Hindlimb muscle (tissue), 1 donor: ENCODE results near the gene KRT38. TPM values are rescaled to one million over a fixed set of nuclear protein-coding genes. Genes with fewer than 3 reads are reported as not detected.
"Not testable (repeated sequence)": the region's sequence is repeated elsewhere in the genome, so short reads cannot be mapped to it uniquely, and the experiment has no call there.

Source experiments
- DNase-seq: peaks from one replicate; pipeline ENCODE4 v3.0.0-alpha.2; 2013
- polyA plus RNA-seq: library from polyadenylated mRNA; unstranded; fragments of 120-200 nt; gene quantifications from one replicate; pipeline ENCODE4 v1.2.1, GENCODE V29; 2013; ENCODE audit not compliant: insufficient read length

The KRT38 gene
- polyA plus RNA-seq, 1 donor, result not detected

GRCh38 chr17:41420134-41420533, 20.6 kb downstream of the KRT38 start:
- no peak for DNase-seq

DNA sequence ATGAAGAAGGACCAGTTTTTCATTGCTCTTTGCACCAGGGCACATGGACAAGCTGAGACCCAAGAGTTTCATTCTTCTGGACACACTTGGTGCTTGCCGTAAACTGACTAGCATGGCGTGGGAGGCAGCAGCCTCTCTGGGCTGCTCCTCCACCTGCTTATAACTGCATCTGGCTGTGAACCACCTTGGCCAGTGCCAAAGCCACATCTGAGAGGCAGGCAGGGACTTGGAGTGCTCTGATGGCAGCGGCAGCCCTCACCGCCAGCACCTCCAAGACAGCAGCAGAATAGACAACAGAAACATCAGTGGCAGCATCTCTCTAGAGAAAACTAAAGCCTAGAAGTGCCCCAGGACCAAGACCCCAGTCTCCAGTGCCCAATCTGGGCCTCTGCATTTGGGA, 21.1 kb downstream of the KRT38 start:
- DNase-seq, result no peak

DNA sequence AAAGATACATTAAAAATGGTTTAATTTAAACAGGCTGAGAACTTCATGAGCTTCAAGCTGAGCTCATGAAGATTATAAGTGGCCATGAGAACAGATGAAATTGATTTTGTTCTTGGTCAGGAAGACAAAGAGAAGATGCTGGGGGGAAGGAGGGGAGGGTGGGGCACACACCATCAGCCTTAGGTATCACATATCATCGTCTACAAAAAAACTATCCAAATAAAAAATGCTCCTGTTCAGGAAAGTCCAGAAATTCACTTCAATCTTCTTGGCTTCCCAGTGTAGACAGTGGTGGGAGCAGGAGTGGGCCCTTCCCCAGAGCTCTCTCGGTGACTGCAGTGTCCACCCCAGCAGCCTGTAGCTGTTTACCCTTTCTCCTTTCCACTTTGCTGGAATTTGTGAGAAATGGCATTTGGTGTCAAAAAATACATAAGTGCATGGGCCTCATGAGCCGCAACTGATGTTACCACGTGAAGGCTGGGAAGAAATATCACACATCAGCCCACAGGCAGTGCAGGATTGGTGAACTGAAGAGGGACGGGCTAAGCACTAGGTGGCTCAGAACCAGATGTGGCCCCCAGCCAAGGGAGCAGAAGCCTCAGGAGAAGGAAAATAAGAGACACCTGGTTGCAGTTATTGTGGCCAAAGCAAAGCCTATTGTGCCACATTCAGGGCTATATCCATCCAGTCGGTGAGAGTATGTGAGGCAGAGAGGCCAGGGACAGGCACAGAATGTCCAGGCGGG, 22.5 kb downstream of the KRT38 start:
- no peak for DNase-seq

GRCh38 chr17:41417576-41418015, 23.2 kb downstream of the KRT38 start:
- DNase-seq, result no peak

DNA sequence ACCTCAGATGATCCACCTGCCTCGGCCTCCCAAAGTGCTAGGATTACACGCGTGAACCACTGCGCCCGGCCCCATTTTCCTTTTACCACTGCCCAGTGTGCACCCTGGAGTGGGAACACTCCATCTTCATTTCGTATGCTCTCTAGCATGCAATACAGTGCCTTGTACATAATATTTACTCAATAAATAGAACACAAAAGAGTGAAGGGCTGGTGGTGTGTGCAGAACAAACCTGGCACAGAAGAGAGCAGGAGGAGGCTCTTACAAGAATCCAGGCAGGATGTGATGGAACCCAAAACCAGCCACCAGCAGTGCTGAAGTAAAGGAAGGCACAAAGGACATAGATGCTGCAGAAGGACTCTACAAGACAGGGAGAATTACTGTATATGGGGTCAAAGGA, 23.7 kb downstream of the KRT38 start:
- DNase-seq, result no peak

GRCh38 chr17:41416479-41416878, 24.3 kb downstream of the KRT38 start:
- DNase-seq, result no peak

- DNase-seq, result no peak
Observed at GRCh38 chr17:41415833-41416335, 24.9 kb downstream of the KRT38 start.

DNA sequence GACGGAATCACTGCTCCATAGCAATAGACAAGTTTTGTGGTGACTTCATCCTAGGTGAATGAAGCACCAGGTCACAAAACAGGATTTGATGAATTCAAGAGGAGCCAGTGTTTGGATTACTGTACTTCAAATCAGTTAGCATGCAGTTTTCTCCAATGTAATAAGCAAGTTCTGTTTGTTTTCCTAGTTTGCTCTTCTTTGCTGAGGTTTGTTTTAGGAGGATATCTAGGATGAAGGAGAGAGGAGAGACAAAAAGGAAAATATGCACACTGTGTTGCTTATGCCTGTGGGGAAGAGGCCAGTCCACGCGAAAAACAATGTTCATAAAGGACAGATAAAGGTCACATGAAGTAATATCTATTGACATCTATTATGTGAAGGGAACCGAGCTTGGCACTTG, 25.4 kb downstream of the KRT38 start:
- no peak for DNase-seq

DNA sequence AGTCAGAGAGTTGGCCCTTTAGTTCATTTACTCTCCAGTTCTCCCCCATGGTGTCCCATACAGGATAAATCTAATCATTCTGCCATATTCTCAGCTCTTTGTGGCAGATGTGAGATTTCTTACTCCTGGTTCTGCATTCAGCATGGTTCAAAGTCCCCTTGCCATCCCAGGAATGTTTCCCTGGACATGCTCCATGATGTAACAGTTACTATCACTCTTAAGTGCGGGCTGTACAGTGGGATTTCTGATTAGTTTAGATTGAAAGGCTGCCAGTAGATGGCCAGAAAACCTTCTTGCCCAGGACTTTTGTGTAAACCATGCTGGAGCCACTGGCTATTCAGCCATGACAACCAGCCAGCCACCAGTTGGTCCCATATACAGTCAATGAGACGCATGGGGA, 26.8 kb downstream of the KRT38 start:
- DNase-seq, result no peak

DNA sequence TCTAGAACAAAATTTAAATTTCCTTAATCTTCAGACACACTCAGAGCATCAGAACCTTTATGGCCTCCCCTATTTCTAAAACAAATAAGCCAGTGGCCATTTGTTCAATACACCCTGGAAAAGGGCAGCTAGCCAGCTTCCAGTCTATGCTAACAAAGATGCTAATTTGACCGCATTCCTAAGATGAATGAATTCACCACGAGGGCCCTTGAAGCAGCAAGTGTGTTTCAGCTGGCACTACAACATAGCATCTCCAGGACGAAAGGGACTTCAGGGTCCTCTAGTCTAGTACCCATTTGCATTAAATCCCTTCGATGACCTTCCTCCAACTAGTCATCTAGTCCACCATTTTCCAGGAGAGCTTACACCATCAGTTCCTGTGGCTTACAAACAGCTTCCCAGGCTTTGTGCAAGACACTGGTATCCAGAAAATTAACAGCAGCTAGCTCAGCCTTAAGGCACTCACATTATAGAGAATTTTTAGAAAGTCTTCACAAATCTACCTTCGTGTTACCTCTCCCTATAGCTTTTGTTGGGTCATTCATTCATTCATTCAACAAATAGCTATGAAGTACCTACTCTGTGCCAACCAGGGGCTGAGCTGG, 27.3 kb downstream of the KRT38 start:
- no peak for DNase-seq

DNA sequence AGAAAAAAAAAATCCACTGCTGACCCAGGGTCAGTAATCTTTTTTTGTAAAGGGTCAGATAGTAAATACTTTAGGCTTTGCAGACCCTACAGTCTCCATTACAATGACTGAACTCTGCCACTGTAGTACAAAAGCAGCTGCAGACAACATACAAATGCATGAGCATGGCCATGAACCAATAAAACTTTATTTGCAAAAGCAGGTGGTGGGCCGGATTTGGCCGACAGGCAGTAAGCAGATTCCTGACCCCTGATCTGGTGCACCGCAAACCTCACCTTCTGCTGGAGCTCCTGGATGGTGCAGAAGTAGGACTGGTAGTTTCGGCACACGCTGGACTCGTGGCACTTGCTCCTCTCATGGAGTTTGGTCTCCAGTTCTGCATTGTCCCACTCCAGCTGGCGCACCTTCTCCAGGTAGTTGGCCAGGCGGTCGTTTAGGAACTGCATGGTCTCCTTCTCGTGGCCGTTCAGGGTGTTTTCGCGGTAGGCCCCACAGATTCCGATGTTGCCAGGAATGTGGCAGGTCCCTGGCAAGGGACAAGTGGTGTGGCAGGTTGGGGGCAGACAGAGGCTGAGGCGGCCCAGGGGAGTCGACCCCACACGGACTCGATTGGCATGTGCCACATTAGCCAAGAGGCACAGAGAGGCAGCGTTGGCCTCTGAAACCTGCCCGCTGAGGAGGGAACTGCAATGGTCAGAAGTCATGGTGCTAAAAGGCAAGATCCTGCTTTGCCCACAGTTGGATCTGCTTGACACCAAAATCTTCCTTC, 29.5 kb downstream of the KRT38 start:
- DNase-seq, result no peak

DNA sequence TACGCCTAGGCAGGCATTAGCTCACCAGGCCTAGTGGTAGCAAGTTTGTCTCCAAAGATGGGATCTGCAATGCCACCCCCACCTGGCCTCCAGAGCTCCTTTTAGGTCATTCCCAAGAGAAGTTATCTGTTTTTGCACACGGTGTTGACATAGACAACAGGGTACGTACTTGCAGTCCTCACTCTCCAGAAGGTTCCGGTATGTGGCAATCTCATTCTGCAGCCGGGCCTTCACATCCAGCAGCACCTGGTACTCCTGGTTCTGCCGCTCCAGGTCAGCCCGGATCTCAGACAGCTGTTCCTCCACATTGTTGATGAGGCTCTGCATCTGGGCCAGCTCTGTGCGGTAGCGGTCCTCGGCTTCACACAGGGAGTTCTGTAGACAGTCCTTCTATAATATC, 33.6 kb downstream of the KRT38 start:
- DNase-seq, result no peak

DNA sequence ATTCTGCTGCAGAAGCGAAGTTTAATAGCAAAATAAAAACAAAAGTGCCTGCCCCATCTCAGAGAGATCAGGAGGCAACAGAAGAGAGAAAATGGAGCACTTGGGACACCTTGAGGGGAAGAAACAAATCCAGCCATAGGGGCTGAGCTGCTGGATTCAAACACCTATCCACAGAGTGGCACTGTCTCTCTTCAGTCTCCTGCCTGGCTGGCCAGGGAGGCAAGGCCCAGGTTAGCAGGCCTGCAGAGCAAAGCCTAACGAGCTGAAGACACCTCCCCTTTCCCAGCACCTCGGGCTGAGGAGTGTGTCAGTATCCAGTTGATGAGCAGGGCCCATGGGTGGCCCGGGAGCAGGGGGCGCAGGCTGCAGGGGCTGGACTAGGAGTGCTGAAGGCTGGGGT, 34.6 kb downstream of the KRT38 start:
- no peak for DNase-seq

DNA sequence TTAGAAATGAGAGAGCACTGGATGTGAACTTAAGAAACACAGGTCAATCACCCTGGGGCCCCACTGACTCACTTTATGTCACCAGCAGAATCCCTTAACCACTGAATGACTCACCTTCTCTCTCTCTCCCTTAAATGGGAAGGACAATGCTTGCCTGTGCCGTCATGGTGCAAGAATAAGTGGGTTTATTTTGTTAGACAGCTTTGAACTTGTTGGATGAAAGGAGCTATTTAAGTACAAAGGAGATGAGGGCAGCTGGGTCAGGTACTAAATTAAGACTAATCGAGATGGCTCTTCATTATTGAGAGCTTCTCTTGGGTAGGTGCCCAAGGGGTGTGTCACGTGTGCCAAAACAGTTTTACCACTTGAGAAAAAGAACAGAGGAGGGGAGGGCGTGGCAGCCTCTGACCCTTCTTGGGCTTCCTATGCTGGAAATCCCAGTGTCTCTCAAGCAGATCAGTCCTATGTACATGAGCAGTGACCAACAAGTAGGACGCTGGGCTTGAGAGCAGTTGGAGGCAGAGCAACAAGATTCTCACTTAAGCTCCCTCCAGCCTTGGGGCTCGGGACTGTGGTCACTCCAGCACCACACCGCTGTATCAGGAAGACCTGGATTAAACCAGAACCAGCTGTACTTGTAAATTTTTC, 36.6 kb downstream of the KRT38 start:
- no peak for DNase-seq

- no peak for DNase-seq
Observed at GRCh38 chr17:41403404-41404023, 37.3 kb downstream of the KRT38 start.

DNA sequence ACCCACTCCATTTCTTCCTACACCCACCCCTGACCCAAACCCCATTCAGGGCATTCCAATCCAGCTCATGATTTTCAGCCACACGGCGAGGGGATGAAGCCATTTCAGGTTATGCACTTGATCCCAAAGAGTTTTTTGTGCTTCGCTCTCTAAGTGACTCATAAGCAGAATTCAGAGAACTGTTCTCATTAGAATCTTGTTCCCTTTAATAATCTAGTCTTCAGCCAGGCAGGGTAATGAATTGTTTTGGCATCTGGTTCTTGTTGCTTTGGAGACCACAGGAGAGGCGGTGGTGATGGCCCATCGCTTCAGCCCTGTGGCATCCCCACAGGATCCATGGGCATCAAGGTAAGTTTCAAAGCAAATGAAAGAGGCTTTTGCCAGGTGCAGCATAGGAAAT, 38.6 kb downstream of the KRT38 start:
- no peak for DNase-seq

DNA sequence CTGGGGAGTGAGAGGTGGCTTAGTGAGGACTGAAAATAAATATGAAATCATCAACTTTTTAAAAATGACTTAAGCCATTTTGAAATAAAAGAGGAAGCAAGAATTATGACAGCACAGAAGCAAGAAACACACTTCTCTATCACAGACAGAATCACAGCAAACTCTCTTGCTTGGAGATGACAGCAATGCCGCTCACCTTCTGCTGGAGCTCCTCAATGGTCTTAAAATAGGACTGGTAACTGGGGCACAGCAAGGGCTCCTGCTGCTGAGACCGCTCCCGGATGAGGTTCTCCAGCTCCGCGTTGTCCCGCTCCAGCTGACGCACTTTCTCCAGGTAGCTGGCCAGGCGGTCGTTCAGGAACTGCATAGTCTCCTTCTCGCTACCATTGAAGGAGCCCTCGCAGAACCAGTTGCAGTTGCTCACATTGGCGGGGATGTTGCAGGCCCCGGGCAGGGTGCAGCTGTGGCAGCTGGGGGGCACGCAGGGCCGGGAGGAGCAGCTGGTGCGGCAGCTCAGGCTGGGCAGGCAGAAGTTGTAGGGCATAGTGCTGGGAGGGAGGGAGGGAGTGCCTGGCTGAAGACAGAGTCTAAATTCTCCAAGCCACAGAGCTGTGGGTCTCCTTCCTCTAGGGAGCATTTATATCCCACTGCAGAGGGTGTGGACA, 43.7 kb downstream of the KRT38 start, which contains the start of gene KRT31:
KRT31 (minus strand) TSS at position 613 of the 665 bp plus-strand sequence; CDS start at position 544, 69 bp downstream.
- DNase-seq, result peak; percentile 1

GRCh38 chr17:41396340-41396739, 44.4 kb downstream of the KRT38 start:
- no peak for DNase-seq

DNA sequence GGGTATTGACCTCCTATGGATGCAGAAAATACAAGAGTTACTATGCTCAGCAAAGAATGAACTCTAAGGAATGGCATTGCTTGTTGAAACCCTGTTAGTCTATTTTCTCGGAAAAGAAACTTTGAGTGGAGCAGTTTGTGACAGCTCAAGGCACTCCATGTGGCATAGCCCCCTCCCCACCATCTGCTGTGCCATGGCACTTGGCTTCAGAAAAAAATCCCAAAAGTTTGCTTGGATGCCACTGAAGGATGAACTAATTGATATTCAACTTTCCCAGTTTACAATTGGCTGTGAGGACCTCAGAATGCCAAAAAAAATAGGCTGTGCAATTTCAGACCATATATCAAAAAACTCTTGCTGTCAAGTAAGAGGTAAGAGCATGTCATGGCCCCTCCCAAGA, 45.2 kb downstream of the KRT38 start:
- DNase-seq, result no peak

DNA sequence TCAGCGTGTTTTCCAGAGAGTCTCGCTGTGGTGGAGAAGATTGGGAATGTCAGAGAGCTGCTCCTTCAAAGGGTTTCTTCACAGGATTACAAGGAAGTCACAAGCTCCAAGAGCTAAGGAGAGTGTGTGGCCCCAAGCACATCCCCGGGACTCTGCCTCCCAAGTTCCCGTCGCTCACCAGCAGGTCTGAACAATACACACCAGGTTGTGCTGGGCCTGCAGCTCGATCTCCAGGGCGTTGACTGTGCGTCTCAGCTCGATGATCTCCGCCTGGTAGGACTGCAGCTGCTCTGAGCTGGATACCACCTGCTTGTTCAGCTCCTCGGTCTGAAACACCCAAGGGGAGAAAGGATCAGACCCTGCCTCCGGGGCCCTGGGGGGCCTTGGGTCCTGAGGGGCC, 45.7 kb downstream of the KRT38 start:
- DNase-seq, result not testable (repeated sequence)

- DNase-seq, result no peak
Observed at GRCh38 chr17:41394254-41394996, 46.4 kb downstream of the KRT38 start.
